HUES64 (cell line): ENCODE measurements around the gene NCF1.
"Not testable (repeated sequence)": the region's sequence is repeated elsewhere in the genome, so short reads cannot be mapped to it uniquely, and the experiment has no call there.

Source experiments
- H3K27ac ChIP-seq: 2 replicates; pipeline ENCODE4 v1.7.0; 2013; ENCODE audit warnings: low read depth, low read length, inconsistent platforms
- H3K27me3 ChIP-seq: 2 replicates; pipeline ENCODE4 v1.6.1; 2013; ENCODE audit warnings: mild to moderate bottlenecking, low read length; ENCODE audit not compliant: insufficient read depth
- H3K36me3 ChIP-seq: 2 replicates; pipeline ENCODE4 v1.6.1; 2013; ENCODE audit warnings: mild to moderate bottlenecking, low read length; ENCODE audit not compliant: insufficient read depth
- H3K4me1 ChIP-seq: 2 replicates; pipeline ENCODE4 v1.6.1; 2013; ENCODE audit warnings: mild to moderate bottlenecking, low read length, moderate library complexity; ENCODE audit not compliant: insufficient read depth
- H3K4me3 ChIP-seq: 2 replicates; pipeline ENCODE4 v1.5.1; 2013; ENCODE audit warnings: mild to moderate bottlenecking, low read length, moderate library complexity
- H3K9ac ChIP-seq: 2 replicates; pipeline ENCODE4 v1.6.1; 2013; ENCODE audit warnings: mild to moderate bottlenecking, low read depth, low read length
- H3K9me3 ChIP-seq: 2 replicates; pipeline ENCODE4 v1.6.1; 2013; ENCODE audit warnings: low read depth, low read length; ENCODE audit not compliant: insufficient read depth
- WGBS: fragments of 150-250, 120-280 bp; methylation state at CpG from one replicate; pipeline ENCODE4 v1.1.7; 2013; ENCODE audit warnings: missing lambda C conversion rate; 5-methylcytosine and 5-hydroxymethylcytosine counted together

The NCF1 gene

GRCh38 chr7:74789200-74789736 is 15.5 kb downstream of the NCF1 start:
- WGBS = no CpG with 5 or more reads among the region's 24 CpGs
- not testable (repeated sequence) for H3K9me3 ChIP-seq, H3K9ac ChIP-seq, H3K27ac ChIP-seq, H3K27me3 ChIP-seq, H3K4me3 ChIP-seq, H3K4me1 ChIP-seq, H3K36me3 ChIP-seq

DNA sequence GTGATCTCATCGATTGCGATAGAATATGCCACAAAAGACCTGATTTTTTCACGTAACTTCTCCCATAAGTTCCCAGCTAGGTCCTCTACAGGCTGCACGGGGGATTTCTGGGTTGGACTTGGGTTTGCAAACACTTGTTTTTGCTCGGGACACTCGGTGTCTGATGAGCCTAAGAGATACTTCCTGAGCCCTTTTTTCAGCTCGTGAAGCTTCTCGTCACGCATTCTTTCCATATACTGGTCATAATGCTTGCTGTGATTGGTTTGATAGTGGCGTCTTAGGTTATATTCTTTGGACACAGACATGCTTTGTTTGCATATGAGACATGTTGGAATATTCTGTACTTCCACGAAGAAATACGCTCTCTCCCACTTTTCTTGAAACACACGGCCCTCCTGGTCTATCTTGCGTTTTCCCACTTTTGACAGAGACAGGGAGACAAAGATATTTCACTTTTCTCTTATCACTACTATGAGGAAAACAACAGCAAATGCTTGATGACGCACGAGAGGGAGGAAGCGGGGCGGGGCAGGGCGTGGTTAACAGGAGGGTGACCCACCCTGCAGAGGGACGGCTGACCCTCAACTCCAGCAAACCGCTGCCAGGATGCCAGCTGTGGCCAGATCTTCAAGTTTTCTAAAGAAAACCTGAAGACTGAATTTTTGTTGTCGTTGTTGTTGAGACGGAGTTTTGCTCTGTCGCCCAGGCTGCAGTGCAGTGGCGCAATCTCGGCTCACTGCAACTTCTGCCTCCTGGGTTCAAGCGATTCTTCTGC is 24.2 kb downstream of the NCF1 start:
- H3K36me3 ChIP-seq, H3K27ac ChIP-seq, H3K9me3 ChIP-seq, H3K4me1 ChIP-seq, H3K27me3 ChIP-seq, H3K9ac ChIP-seq, H3K4me3 ChIP-seq: not testable (repeated sequence)
- 90% methylated on average over 11 of the region's 27 CpGs for WGBS

DNA sequence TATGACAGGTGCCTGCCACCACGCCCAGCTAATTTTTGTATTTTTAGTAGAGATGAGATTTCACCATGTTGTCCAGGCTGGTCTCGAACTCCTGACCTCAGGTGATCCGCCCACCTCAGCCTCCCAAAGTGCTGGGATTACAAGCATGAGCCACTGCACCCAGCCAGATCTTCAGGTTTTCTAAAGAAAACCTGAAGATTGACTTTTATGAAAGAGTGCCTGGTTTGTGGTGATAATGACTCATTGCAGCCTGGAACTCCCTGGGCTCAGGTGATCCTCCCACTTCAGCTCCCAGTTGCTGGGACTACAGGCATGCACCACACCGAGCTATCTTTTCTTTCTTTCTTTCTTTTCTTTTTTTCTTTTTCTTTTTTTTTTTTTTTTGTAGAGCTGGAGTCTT is 24.8 kb downstream of the NCF1 start:
- H3K9me3 ChIP-seq, H3K36me3 ChIP-seq, H3K27me3 ChIP-seq, H3K27ac ChIP-seq, H3K4me3 ChIP-seq, H3K9ac ChIP-seq, H3K4me1 ChIP-seq: not testable (repeated sequence)
- WGBS = 100% methylated on average over 1 of the region's 4 CpGs

DNA sequence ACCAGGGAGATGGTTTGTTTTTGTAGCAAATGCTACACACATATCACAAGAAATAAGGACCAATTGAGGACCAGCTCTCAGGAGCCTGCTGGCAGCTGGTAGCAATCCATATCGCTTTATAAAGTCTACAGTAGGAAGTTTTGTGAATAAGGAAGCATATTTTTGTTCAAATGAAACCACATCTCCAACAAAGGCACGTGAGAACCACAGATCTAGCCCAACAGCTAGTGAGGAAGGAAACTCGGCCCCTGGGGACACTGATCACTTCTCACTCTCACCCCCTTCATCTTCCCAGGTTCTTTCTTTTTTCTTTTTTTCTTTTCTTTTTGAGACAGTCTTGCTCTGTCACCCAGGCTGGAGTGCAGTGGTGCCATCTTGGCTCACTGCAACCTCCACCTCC is 42.1 kb downstream of the NCF1 start:
- WGBS = no CpG with 5 or more reads among the region's 3 CpGs
- H3K4me1 ChIP-seq, H3K9ac ChIP-seq, H3K27ac ChIP-seq, H3K27me3 ChIP-seq, H3K36me3 ChIP-seq, H3K9me3 ChIP-seq, H3K4me3 ChIP-seq: not testable (repeated sequence)

GRCh38 chr7:74820146-74820805 is 46.5 kb downstream of the NCF1 start:
- WGBS = no CpG with 5 or more reads among the region's 23 CpGs
- H3K4me1 ChIP-seq, H3K36me3 ChIP-seq, H3K27ac ChIP-seq, H3K9ac ChIP-seq, H3K4me3 ChIP-seq, H3K27me3 ChIP-seq, H3K9me3 ChIP-seq: not testable (repeated sequence)

GRCh38 chr7:74821259-74821658 is 47.4 kb downstream of the NCF1 start:
- not testable (repeated sequence) for H3K9ac ChIP-seq, H3K36me3 ChIP-seq, H3K4me3 ChIP-seq, H3K27me3 ChIP-seq, H3K9me3 ChIP-seq, H3K4me1 ChIP-seq, H3K27ac ChIP-seq
- WGBS = no CpG with 5 or more reads among the region's 5 CpGs

DNA sequence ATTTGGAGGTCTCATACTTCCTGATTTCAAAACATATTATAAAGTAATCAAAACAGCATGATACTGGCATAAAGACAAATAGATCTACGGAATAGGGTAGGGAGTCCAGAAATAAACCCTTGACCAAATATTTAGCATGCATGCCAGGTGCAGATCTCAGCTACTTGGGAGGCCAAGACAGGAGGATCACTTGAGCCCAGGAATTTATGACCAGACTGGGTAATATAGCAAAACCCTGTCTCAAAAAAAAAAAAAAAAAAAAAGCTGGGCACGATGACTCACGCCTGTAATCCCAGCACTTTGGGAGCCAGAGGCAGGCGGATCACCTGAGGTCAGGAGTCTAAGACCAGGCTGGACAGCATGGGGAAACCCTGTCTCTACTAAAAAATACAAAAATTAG is 56.1 kb downstream of the NCF1 start:
- not testable (repeated sequence) for H3K4me1 ChIP-seq, H3K9me3 ChIP-seq, H3K9ac ChIP-seq, H3K27ac ChIP-seq, H3K27me3 ChIP-seq, H3K36me3 ChIP-seq, H3K4me3 ChIP-seq
- no CpG with 5 or more reads among the region's 4 CpGs for WGBS

DNA sequence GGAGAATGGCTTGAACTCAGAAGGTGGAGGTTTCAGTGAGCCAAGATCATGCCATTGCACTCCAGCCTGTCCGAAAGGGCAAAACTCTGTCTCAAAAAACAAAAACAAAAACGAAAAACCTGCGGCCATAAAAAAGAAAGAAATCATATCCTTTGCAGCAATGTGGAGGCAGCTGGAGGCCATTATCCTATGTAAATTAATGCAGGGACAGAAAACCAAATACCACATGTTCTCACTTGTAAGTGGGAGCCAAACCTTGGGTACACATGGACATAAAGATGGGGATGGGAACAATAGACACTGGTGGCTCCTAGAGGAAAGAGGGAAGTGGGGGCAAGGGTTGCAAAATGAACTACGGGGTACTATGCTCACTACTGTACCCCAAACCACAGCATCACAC is 56.6 kb downstream of the NCF1 start:
- no CpG with 5 or more reads among the region's 4 CpGs for WGBS
- not testable (repeated sequence) for H3K27me3 ChIP-seq, H3K27ac ChIP-seq, H3K4me3 ChIP-seq, H3K36me3 ChIP-seq, H3K4me1 ChIP-seq, H3K9me3 ChIP-seq, H3K9ac ChIP-seq
